OCI-LY7 (cell line): ENCODE measurements around the gene MAEL. TPM values are rescaled to one million over a fixed set of nuclear protein-coding genes. Genes with fewer than 3 reads are reported as not detected.

ENCODE experiments used
- BruUV-seq: library from RNA; stranded (reverse); fragments of 400-500 nt; replicated peaks from 2 replicates; lab custom pipeline; 2021; lab: Mats Ljungman, UMichigan
- CTCF ChIA-PET: fragments of 300-600 bp; sonication (Branson Sonifier 250); formaldehyde crosslinking; loops from one replicate; lab custom pipeline; 2022; ENCODE audit warnings: antibody characterized with exemption; ENCODE audit not compliant: unreplicated experiment; lab: Charles Lee
- POLR2A ChIA-PET: fragments of 300-600 bp; sonication (Branson Sonifier 250); formaldehyde crosslinking; loops from one replicate; lab custom pipeline; 2022; ENCODE audit warnings: antibody characterized with exemption; lab: Charles Lee
- DNase-seq: peaks from one replicate; pipeline ENCODE4 v3.0.0-alpha.2; 2015; ENCODE audit warnings: low spot score
- H2AFZ ChIP-seq: fragments of 200-600 bp; sonication (generic), shearing (Covaris generic); 2 replicates; pipeline ENCODE4 v1.6.1; 2014; ENCODE audit warnings: mild to moderate bottlenecking, antibody characterized with exemption, low read length, moderate library complexity
- H3K27ac ChIP-seq: fragments of 200-600 bp; sonication (generic); 2 replicates; pipeline ENCODE4 v1.5.1; 2014; ENCODE audit warnings: mixed run types, low read depth, mild to moderate bottlenecking, moderate library complexity, low read length, inconsistent platforms; ENCODE audit not compliant: poor library complexity, severe bottlenecking
- H3K36me3 ChIP-seq: fragments of 200-600 bp; sonication (generic); 2 replicates; pipeline ENCODE4 v1.6.1; 2014; ENCODE audit warnings: mild to moderate bottlenecking, antibody characterized with exemption, low read length, moderate library complexity, mixed read lengths; ENCODE audit not compliant: insufficient read depth
- H3K4me1 ChIP-seq: fragments of 200-600 bp; sonication (generic); 2 replicates; pipeline ENCODE4 v1.5.1; 2014; ENCODE audit warnings: mild to moderate bottlenecking, low read length; ENCODE audit not compliant: insufficient read depth, poor library complexity, severe bottlenecking
- H3K4me2 ChIP-seq: fragments of 200-600 bp; sonication (generic); 2 replicates; pipeline ENCODE4 v1.6.1; 2014; ENCODE audit warnings: mild to moderate bottlenecking, low read length
- H3K4me3 ChIP-seq: fragments of 200-600 bp; sonication (generic); 2 replicates; pipeline ENCODE4 v1.5.1; 2014; ENCODE audit warnings: mild to moderate bottlenecking, low read depth, low read length; ENCODE audit not compliant: poor library complexity, severe bottlenecking
- H3K79me2 ChIP-seq: fragments of 200-600 bp; sonication (generic); 2 replicates; pipeline ENCODE4 v1.6.1; 2016; ENCODE audit warnings: low read depth, mild to moderate bottlenecking, low read length, moderate library complexity, mixed read lengths; ENCODE audit not compliant: insufficient read depth
- H3K9me2 ChIP-seq: fragments of 200-600 bp; sonication (generic); 2 replicates; pipeline ENCODE4 v1.6.1; 2016; ENCODE audit warnings: mild to moderate bottlenecking, low read length, mixed read lengths; ENCODE audit not compliant: insufficient read depth
- H3K9me3 ChIP-seq: fragments of 200-600 bp; sonication (generic); 2 replicates; pipeline ENCODE4 v1.6.1; 2014; ENCODE audit warnings: mild to moderate bottlenecking, mixed run types, low read length, mixed read lengths
- H4K20me1 ChIP-seq: fragments of 200-600 bp; sonication (generic); 2 replicates; pipeline ENCODE4 v1.6.1; 2014; ENCODE audit warnings: mild to moderate bottlenecking, antibody characterized with exemption, low read length, moderate library complexity, mixed read lengths; ENCODE audit not compliant: insufficient read depth
- CTCF ChIP-seq: fragments of 200-600 bp; sonication (generic); conservative IDR thresholded peaks from 2 replicates; pipeline ENCODE4 v1.5.1; 2014; ENCODE audit warnings: mild to moderate bottlenecking, antibody characterized with exemption, low read length, moderate library complexity, mixed read lengths
- EZH2phosphoT487 ChIP-seq: fragments of 200-600 bp; sonication (generic); IDR thresholded peaks from 2 replicates; pipeline ENCODE4 v1.6.1; 2018; ENCODE audit warnings: low read depth, borderline replicate concordance, mild to moderate bottlenecking, mixed run types, antibody characterized with exemption, low read length, moderate library complexity, mixed read lengths
- intact Hi-C: fragments of 100-400 bp; cut with micrococcal nuclease; formaldehyde crosslinking; loops from one replicate; pipeline ENCODE4 v1.10.0; 2022; ENCODE audit not compliant: unreplicated experiment
- total RNA-seq, 2 experiments: library from RNA; depleted of rRNA in 1 of 2; stranded (reverse); fragments of >200 nt in 1 of 2; shearing (Covaris generic) in 1 of 2; gene quantifications; 2 replicates each; pipeline ENCODE4 v1.2.3, GENCODE V29; 2014 to 2022

The MAEL gene
- total RNA-seq, 2 experiments from 2014 or later, result not detected

- H3K9me3 ChIP-seq, result no peaks in the 10 kb centered on the region
- H3K79me2 ChIP-seq, result no peaks in the 10 kb centered on the region
- DNase-seq, result no peak
- H3K4me3 ChIP-seq, result no peak overlapping the region
- ChIA-PET CTCF (no interaction called here), POLR2A (interaction anchor here (0.6 to 1.1 kb wide), 2 partner anchors 12 to 19 kb away, joined by 3 to 4 read pairs; no protein-coding TSS in a partner anchor)
- TF ChIP-seq CTCF, result no peak
- TF ChIP-seq EZH2phosphoT487, result no peak
- BruUV-seq, result no TSS peak
- no peak overlapping the region for H3K27ac ChIP-seq
- no peak overlapping the region for H3K4me2 ChIP-seq
- H4K20me1 ChIP-seq, result no peaks in the 10 kb centered on the region
- intact Hi-C loops, result no loop called here
- no peak overlapping the region for H2AFZ ChIP-seq
- H3K4me1 ChIP-seq, result peaks cover 9% of the 10 kb centered on the region
- no peaks in the 10 kb centered on the region for H3K9me2 ChIP-seq
- H3K36me3 ChIP-seq, result no peaks in the 10 kb centered on the region
These were observed 8.7 kb upstream of the MAEL start for GRCh38 chr1:166980383-166980782.

- no peak for TF ChIP-seq EZH2phosphoT487
- no peak for TF ChIP-seq CTCF
- BruUV-seq, result no TSS peak
- no peak for DNase-seq
- H3K9me3 ChIP-seq, result no peaks in the 10 kb centered on the region
- POLR2A ChIA-PET, result interaction anchor here (0.6 kb wide), 1 partner anchor 12 kb away, joined by 4 read pairs; no protein-coding TSS in a partner anchor
- H3K4me3 ChIP-seq, result no peak overlapping the region
- H3K79me2 ChIP-seq, result no peaks in the 10 kb centered on the region
- peaks cover 6% of the 10 kb centered on the region for H3K4me1 ChIP-seq
- H4K20me1 ChIP-seq, result no peaks in the 10 kb centered on the region
- no peak overlapping the region for H2AFZ ChIP-seq
- intact Hi-C loops, result no loop called here
- no peak overlapping the region for H3K27ac ChIP-seq
- CTCF ChIA-PET, result no interaction called here
- H3K36me3 ChIP-seq, result no peaks in the 10 kb centered on the region
- H3K4me2 ChIP-seq, result no peak overlapping the region
- no peaks in the 10 kb centered on the region for H3K9me2 ChIP-seq
These were observed 8.3 kb upstream of the MAEL start for GRCh38 chr1:166980818-166981217.

GRCh38 chr1:166981589-166981988 is 7.5 kb upstream of the MAEL start:
- intact Hi-C loops, result no loop called here
- CTCF ChIA-PET, result no interaction called here

More at GRCh38 chr1:166981589-166981988, 7.5 kb upstream of the MAEL start:
- H3K9me3 ChIP-seq, result no peaks in the 10 kb centered on the region
- no peak overlapping the region for H3K4me3 ChIP-seq
- no peak for DNase-seq
- no peaks in the 10 kb centered on the region for H3K4me1 ChIP-seq
- POLR2A ChIA-PET, result no interaction called here
- no peak overlapping the region for H3K4me2 ChIP-seq
- no peak overlapping the region for H3K27ac ChIP-seq
- no peaks in the 10 kb centered on the region for H3K79me2 ChIP-seq
- TF ChIP-seq EZH2phosphoT487 (no peak), CTCF (no peak)
- H2AFZ ChIP-seq, result no peak overlapping the region
- H3K36me3 ChIP-seq, result no peaks in the 10 kb centered on the region
- BruUV-seq, result no TSS peak
- H3K9me2 ChIP-seq, result no peaks in the 10 kb centered on the region
- H4K20me1 ChIP-seq, result no peaks in the 10 kb centered on the region
